Activated CD8-positive, alpha-beta memory T cell treated with anti-CD3 and anti-CD28 coated beads, Interleukin-2, amount 50 U/mL, for 4 hours (primary cell): ENCODE data around the gene SEC31B.

ENCODE experiments used
- DNase-seq: peaks from one replicate; pipeline ENCODE4 v3.0.0-alpha.2; 2020

SEC31B gene

DNA sequence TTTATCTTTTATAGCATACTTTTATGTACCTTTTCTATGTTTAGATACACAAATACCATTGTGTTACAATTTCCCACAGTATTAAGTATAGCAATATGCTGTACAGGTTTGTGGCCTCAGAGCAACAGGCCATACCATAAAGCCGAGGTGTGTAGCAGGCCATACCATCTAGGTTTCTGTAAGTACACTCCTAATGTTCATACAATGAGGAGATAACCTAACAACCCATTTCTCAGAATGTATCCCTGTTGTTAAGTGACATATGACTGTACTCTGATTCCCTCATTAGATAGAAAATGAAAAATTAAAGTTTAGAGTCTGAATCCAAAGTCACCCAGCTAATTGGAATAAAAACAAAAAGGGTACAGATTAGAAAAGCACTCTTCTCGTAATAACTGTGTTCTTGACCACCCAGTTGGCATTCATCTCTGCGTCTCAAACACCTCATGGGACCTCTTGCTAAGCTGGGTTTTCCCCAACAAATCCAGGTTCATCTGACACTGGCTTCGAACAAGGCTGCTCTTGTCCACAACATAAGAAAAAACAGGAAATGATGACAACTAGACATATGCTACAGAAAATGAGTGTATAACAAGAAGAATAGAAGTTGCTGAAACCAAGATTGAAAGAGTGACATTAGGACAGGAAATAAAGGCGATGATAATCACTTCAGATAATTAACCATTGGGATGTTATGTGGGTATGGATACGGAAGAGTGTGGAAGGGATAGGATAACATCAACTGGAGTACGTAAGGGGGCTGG lies 8.6 kb upstream of the SEC31B start:
- DNase-seq, result no peak

DNA sequence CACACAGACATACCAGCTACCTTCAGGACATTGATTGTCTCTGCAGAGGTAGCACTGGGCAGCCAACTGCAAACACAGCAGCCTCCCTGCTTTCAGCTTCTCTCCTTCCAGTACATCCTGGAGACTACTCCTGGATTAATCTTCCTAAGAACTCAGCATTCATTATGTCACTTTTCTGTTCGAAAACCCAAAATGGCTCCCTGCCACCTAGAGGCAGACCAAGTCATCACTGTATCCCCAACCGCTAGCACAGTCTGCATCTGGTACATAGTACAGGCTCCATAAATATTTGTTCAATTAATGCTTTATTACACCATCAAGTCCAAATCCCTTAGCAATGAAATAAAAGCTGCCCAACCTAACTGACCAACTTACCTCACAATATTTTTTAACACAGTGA lies 5.0 kb upstream of the SEC31B start:
- DNase-seq, result no peak

DNA sequence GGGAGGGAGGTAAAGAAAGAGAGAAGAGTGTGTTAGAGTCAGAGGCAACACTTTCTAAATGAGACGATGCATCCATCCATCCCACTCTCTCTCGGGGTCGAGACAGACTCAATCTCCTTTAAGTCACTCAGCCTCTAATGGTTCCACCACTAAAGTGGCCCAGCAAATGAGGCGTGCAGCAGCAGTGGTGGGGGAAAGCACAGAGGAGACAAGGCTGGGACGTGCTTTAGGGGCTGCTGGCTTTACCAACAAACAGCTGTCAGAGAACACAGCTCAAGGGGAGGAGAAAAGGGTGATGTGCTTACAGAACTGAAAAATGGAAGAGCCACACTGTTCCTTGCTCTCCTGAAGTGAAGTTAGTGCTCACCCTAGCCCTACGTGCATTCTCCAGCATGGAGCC lies 4.5 kb upstream of the SEC31B start:
- DNase-seq, result no peak

DNA sequence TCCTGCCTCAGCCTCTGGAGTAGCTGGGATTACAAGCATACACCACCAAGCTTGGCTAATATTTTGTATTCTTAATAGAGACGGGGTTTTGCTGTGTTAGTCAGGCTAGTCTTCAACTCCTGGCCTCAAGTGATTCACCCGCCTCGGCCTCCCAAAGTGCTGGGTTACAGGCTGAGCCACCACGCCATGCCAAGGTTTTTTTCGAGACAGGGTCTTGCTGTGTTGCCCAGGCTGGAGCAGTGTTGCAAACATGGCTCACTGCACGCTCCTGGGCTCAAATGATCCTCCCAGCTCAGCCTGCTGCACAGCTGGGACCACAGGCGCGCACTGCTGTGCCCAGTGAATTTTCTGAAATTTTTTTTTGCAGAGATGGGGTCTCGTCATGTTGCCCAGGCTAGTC lies 3.3 kb upstream of the SEC31B start:
- DNase-seq, result no peak

DNA sequence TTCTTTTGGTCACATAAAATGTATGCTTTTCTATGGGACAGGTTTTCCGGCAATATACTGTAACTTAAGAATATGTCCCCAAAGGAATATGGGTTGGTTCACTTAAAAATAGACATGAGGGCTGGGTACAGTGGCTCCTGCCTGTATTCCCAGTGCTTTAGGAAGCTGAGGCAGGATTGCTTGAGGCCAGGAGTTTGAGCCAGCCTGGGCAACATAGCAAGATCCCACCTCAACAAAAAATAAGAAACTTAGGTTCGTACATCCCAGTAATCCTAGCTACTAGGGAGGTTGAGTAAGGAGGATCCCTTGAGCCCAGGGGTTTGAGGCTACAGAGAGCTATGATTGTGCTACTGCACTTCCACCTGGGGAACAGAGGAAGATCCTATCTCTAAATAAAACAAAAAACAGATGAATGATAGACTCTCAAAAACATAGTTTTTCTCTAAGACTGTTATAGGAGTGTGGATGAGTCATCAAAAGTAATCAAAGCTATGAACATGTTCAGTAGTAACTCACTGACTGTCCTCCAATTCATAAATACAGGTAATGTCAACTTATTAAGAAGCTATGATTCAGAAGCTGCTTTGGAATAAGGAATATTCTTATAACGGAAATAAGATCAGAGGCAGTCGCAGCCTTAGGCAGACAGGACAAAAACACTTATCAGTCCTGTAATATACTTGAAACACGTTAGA lies 2.6 kb upstream of the SEC31B start:
- DNase-seq, result no peak

DNA sequence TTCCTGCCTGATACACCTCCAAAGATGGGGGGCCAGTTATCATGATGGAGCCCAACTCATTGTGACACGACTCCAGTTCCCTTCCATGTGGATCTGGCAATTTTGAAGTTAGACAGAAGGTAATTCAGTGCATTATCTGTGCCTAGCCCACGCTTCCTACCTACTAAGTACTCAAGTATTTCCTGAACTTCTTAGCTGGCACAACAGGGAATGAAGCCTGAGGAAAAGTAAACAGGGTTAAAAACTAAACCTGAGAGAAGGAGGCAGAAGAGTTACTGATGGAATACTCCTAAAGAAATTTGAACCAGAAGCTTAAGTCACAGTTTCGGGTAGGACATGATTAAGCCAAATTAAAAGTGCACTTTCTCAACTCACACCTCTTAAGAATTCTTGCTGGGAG lies 1.1 kb upstream of the SEC31B start:
- DNase-seq, result no peak

DNA sequence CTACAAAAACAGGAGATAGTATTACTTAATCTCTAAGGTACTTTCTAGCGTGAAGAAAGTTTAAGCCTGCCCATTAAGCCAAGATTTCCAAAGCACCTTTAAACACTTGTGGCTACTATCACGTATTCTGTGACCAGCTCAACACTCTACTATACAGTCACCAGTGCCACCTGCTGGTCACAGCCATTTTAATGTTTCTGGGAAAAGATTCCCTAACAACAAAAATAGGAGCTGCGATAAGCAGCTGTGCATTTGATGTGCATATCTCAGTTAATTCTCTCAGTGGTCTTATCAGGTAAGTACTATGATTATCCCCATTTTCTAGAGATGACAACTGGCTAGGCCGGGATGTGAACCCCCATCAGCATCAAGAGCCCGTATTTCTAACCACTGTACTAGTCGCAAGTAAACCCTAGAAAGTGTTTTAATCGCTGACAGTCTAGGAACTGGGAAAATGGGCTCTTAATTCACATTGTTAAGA lies 860 bp downstream of the SEC31B start:
- peak; percentile 65 for DNase-seq

DNA sequence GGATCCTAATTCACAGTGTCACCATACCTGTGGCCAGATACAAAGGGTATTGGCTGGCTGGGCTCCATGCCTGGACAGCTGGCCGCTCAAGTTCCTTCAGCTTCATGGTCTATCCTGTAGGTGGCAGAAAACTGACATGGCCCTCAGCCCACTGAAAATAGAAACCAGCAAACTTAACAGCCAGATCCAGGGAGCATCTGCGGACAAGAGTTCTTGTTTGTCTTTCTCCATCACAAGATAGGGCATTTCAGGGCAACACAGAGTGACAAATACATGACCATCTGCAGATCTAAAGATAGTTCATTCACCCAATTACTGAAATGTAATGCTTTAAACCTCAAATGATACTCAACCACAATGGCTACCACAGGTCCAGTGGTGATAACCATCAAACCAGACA lies 2.8 kb downstream of the SEC31B start:
- no peak for DNase-seq

DNA sequence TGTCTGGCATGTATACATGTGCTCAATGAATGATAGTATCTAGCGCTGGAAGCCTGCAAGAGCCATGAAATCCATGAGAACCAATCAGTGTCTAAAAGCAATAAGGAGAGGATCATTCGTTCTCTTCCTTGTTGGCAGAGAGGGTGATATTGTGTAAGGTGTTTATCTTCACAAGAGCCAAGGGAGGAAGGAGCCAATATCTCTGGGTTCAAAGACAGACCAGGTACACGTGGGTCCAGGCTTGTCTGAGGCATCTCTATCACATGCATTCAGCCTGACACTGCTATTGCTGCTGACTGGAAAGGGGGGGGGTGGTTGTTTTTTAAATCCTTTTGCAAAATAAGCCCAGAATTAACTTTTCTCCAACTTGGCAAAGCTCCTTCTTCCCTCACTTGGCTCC lies 4.0 kb downstream of the SEC31B start:
- no peak for DNase-seq

DNA sequence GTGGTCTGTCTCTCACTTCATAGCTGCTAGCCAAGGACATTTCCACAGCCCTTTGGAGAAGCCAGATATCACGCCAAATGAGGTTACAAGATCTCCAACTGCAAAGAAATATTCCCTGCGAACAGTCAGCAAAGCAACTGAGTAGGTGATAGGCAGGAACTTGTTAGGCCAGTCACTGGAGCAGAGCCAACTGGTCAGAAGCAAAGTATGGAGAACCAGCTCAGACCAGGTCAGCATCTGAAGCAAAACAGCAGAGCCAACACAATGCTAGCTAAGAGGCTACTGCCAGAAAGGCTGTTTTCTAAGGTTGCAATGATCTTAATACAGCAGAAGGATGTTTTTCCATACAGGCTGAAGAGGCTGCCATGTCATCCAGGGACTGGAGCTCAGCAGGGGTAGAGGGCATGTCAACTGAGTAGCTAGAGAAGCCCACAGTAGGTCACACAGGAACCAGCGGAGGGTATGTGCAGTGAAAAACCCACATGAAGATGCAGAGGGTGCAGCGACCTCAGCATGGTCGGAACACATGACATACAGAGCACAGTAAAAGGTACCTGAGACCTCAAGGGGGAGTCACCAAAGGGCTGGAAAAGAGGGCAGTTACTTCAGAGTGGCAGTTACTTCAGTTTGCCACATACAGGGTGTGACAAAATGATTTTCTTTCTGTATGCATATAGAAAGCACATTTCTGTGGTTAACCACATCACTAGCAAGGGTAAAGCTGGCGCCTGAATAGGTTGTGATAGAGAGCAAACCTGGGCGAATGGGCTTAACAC lies 8.9 kb downstream of the SEC31B start:
- peak; percentile 67 for DNase-seq

DNA sequence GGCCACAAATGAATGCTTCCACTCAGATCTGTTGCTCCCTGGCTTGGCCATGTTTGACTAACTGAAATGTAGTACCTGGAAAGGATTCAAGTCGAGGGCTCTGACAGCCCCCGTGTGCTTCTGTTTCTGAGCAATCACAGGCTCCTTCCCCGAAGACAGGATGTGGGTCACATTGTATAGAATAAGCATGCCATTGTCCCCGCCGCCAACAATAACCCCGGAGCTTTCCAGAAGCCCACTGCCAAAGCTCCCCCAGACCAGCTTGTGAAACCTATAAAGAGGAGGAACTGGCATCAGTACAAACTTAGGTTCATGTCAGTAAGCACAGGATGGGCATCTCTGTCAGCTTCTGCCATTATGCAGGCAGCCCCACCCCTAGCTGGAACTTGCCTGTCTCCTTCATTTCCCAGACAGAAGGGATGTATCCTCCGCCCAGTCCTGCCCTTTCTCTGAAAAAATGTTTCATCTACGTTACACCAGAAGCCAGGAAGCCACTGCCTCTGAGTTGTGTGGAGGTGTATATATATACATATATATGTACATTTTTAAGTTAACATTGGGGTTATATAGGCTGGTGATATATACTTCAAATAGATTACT lies 10.3 kb downstream of the SEC31B start:
- DNase-seq, result peak; percentile 50

DNA sequence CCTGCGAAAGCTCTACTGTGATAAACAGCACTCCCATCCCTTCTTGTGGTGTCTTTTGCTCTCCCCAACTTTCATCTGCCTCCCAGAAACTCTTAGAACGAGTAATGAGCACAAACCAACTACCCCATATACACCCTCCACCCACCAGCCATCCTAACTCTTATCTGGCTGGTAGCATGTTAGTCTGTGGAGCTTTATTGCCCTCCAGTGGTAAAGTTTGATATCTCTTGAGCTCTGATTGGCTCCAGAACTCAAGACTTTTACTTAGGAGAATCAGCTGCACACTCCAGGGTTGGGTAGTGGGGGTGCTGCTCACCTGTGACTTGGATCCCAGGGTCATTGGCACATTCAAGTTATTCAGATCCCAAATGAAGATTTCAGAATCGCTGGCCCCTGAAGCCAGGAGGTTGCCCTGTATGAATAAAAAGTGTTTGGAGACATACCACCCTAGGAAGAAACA lies 10.9 kb downstream of the SEC31B start:
- peak; percentile 35 for DNase-seq

DNA sequence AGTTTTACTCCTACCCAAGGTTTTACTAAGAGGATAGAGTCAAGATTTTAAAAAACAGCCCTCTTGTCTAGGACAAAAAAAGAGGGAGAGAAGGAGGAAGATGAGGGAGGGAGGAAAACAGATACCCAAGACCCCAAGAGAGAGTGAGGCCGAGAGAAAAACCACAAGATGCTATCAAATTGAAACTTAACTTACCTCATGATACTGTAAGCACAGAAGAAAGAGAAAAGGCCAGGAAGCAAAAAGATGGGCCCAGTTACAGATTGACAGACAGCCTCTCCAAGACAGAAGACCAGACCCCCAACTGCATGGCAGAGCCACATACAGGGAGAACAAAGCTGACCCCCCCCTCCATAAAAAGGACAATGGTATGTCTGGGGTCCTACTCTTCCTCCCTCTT lies 11.4 kb downstream of the SEC31B start:
- DNase-seq, result no peak

DNA sequence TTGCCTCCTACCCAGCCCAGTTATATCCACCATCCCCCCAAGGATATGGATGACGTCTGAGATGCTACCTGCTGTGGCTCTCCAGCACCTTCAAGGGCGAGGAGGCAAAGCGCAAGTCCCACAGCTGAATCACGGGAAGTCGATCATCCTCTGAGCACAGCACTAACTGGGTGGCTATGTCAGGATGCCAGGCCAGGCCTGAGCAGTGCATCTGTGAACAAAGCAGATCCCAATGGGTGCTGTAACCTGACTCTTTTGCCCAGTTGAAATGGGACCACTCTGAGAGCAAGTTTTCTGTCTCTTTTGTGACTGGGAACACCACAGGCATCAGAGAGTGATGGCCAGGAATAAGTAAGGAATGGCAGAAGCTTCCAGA lies 12.3 kb downstream of the SEC31B start:
- no peak for DNase-seq

DNA sequence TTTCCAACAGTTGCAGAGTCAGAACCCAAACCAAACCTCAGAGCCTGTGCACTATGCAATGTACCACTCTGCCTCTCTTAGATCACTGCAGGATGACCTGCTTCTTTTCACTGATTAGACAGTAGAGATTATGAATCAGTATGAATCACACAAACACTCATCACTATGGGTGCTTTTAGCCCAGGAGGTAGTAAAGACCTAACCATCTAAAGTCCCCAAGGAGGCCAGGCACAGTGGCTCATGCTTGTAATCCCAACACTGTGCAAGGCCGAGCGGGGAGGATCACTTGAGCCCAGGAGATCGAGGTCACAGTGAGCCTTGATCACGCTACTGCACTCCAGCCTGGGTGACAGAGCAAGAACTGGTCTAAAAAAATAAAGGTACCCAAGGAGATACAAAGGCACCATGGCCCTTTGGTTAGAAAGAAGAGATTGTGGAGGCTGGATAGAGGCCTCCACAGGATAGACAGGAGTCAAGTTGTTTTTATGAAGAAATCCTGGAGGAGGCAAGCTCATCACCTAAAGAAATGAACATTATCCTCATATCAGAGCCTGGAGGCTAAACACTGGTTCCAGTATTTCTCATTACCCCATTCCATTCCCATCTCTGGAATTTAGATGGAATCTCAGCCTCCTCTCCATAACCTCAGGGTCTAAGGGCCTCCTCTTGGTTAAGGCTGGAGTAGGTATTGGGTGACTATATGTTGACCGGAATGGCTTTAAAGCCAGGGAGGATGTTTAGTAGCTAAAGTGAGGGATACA lies 12.9 kb downstream of the SEC31B start:
- DNase-seq, result no peak

DNA sequence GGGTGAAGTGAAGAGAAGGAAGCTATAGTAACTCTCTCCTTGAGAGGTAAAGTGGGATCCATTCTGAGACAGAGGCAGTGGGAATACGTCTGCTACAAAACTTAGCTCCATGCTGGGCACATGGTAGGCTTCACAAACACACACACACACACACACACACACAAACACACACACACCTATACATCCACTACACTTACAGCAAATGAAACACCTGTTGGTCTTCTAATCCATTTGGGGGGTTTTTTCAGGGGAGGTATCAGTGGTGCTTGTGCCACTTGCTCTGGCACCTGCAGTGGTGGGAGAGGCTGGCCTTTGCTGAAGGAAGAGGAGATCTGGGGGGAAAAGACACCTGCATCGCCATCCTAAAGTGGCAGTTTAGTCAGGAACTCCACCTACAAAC lies 14.5 kb downstream of the SEC31B start:
- DNase-seq, result no peak

DNA sequence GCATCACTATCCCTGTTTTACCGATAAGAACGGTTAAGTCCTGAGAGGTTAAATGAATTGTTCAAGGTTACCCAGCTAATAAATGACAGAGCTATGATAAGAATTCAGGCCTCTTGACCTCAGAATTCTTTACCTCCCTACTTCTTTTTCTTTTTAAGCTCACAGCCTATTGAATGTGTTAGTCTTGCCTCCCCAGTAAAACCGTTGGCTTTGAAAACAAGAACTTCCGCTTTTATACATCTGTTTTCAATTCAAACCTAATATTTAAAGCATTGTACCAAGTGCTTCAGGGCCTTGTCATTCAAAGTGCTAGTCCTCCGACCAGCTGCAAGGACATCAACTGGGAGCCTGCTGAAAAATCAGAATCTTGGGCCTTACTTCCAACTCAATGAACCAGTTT lies 15.6 kb downstream of the SEC31B start:
- DNase-seq, result no peak

DNA sequence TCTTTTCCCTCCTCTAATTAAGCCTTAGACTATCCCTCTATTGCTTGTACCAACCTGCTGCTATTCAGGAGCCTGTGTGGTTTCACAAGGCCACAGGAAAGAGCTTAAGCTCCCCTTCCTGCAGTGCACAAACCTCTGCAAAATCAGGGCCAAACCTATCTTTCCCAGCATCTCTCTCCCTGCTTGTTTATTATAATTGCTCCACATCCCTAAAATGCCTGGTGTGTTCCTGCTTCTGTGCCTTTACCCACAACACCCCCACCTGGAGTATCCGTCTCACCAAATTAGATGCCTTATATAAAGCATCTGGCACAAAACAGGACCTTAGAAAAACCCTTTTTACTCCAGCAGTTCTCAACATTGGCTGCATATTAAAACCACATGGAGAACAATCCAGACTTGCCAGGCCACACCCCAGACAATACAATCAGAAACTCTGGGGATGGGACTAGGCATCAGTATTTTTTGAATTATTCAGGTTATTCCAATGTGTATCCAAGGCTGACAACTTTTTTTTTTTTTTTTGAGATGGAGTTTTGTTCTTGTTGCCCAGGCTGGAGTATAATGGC lies 16.7 kb downstream of the SEC31B start:
- DNase-seq, result no peak

DNA sequence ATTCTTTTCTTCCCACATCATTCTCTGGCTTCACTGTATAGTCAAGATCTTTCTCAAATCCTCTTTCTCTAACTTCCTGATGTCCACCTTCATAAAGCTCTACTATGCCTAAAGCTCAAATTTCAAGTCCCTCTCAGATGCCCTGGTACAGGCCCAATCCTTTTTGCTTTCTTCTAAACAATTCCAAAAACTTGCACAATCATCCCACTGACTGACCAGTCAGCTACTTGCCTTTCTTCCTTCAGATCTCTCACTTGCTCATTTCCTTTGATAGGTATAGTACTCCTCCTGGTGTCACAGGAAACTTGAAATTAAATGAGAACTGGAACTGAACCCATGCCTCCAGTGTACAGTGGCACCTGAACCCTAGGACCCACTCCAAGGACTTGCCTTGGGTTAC lies 18.2 kb downstream of the SEC31B start:
- DNase-seq, result no peak

DNA sequence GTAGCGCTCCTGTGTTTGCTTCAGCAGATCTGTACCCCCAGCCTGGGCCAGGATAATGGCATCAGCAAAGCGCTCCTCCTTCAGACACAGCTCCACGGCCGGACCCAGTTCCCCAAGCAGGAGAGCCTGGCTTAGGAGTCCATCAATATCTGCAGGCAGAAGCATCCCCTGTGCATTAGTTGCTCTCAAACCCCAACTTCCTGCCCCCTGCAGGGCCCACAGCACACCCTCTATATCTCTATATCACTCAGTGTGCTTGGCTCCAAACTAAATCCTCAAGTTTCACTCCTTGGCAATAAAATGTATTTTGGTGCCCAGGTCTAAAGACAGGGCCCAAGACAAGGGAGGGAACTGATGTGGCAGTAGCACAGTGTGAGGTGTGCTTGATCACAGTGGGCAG lies 21.6 kb downstream of the SEC31B start:
- DNase-seq, result no peak

DNA sequence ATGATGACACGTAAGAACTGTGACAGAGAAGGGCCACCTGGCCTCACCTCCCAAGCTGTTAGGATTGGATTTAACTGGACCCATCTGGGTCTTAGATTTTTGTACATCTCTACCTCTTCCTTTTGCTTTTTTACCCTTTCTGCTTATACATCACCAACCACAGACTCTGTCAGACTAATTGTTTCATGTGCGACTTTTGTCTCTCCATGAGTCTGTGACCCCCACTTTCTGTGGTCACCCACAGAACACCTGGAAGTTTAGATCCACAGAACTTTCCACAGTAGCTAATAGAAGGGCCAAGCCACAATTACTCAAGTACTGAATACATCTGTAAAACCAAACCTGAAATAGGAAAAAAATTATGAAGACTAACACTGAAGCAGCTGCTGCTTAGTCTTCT lies 23.1 kb downstream of the SEC31B start:
- DNase-seq, result no peak

DNA sequence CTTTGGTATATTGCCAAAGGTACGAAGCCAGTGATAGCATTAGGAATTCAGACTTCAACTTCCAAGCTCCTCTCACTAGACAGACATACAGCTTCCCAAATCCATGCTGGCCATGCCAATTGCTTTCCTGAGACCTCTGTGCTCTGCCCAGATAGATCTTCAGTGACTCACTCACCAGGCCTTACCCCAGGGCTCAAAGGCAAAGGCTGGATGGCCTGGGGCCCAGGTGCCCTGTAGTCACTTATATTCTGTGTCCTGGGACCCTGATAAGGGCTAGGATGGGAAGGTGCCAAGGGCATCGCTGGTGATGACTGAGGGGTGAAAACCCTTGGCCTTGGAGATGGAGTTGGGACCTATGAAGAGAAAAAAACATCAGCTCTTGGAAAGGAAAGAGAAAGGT lies 29.1 kb downstream of the SEC31B start:
- no peak for DNase-seq
